B cell (primary cell): Measurements from ENCODE around the gene SPATA32. TPM values are rescaled to one million over a fixed set of nuclear protein-coding genes. Genes with fewer than 3 reads are reported as not detected.

Source experiments
- ATAC-seq: fragments of 200-7000 bp; cut with Tn5 transposase; one replicate; pipeline ENCODE4 v1.10.0; 2021; ENCODE audit warnings: low read depth, mild to moderate bottlenecking, moderate number of reproducible peaks, moderate library complexity
- CTCF ChIA-PET: fragments of 350-600 bp; sonication (Branson Sonifier 250); formaldehyde crosslinking; loops from one replicate; lab custom pipeline; 2021; ENCODE audit warnings: antibody characterized with exemption, inconsistent platforms; lab: Charles Lee
- POLR2A ChIA-PET: fragments of 350-600 bp; sonication (Branson Sonifier 250); formaldehyde crosslinking; loops from one replicate; lab custom pipeline; 2021; ENCODE audit warnings: antibody characterized with exemption; lab: Charles Lee
- DNase-seq: peaks from one replicate; pipeline ENCODE4 v3.0.0; 2013
- H2AFZ ChIP-seq: 2 replicates; pipeline ENCODE4 v1.6.1; 2012; ENCODE audit warnings: mild to moderate bottlenecking, low read depth, low read length; ENCODE audit not compliant: insufficient read depth, poor library complexity, severe bottlenecking
- H3K27ac ChIP-seq, 2 donors: 1 replicate in 1 of 2; 2 replicates in 1 of 2; pipeline ENCODE4 v1.5.1; 2012 to 2013; ENCODE audit warnings: low read length in 2 of 2, mild to moderate bottlenecking in 2 of 2, moderate library complexity in 1 of 2
- H3K27me3 ChIP-seq, 4 experiments: fragments of 200-600 bp in 1 of 4; sonication (generic) in 1 of 4; replicated peaks in 1 of 4; 1 replicate in 2 of 4; 2 replicates in 2 of 4; pipeline versions ENCODE4 v1.6.1 to v1.7.0; 2013 to 2016; ENCODE audit warnings: low read length in 3 of 4, mild to moderate bottlenecking in 2 of 4, mixed read lengths in 1 of 4, moderate library complexity in 1 of 4; ENCODE audit not compliant: insufficient read depth in 4 of 4, control insufficient read depth in 3 of 4; ENCODE audit errors: control extremely low read depth in 1 of 4
- H3K36me3 ChIP-seq, 2 experiments: replicated peaks in 1 of 2; 1 replicate in 1 of 2; 2 replicates in 1 of 2; pipeline versions ENCODE4 v1.6.1 to v1.7.1; 2013; ENCODE audit warnings: low read length in 1 of 2; ENCODE audit not compliant: insufficient read depth in 2 of 2, control insufficient read depth in 1 of 2; ENCODE audit errors: control extremely low read depth in 1 of 2, extremely low read depth in 1 of 2
- H3K4me1 ChIP-seq, 2 donors: fragments of 200-600 bp in 1 of 2; sonication (generic) in 1 of 2; 1 replicate in 1 of 2; 2 replicates in 1 of 2; pipeline versions ENCODE4 v1.5.1 to v1.6.1; 2013 to 2017; ENCODE audit warnings: low read length in 2 of 2; ENCODE audit not compliant: control insufficient read depth in 2 of 2, insufficient read depth in 2 of 2
- H3K4me2 ChIP-seq: replicated peaks from 2 replicates; pipeline ENCODE3; 2012; ENCODE audit warnings: mild to moderate bottlenecking, low read depth, low read length; ENCODE audit not compliant: poor library complexity, severe bottlenecking
- H3K4me3 ChIP-seq, 5 experiments: fragments of 200-600 bp in 1 of 5; sonication (generic) in 1 of 5; 1 replicate in 3 of 5; 2 replicates in 2 of 5; pipeline versions ENCODE4 v1.5.1 to v1.7.0; 2011 to 2016; ENCODE audit warnings: low read length in 4 of 5, mild to moderate bottlenecking in 4 of 5, low read depth in 2 of 5, control low read depth in 1 of 5, moderate library complexity in 1 of 5; ENCODE audit not compliant: insufficient read depth in 1 of 5; ENCODE audit errors: control extremely low read depth in 1 of 5, extremely low read depth in 1 of 5
- H3K79me2 ChIP-seq: fragments of 200-600 bp; sonication (generic); one replicate; pipeline ENCODE4 v1.6.0; 2016; ENCODE audit warnings: low read length; ENCODE audit not compliant: control insufficient read depth, insufficient read depth
- H3K9ac ChIP-seq: fragments of 200-600 bp; sonication (generic); 2 replicates; pipeline ENCODE4 v1.6.1; 2017; ENCODE audit warnings: mild to moderate bottlenecking, low read length, moderate library complexity
- H3K9me3 ChIP-seq, 3 donors: one replicate each; pipeline versions ENCODE4 v1.6.1 to v1.7.1; 2013; ENCODE audit warnings: low read length in 2 of 3; ENCODE audit not compliant: control insufficient read depth in 2 of 3, insufficient read depth in 1 of 3; ENCODE audit errors: control extremely low read depth in 1 of 3
- H4K20me1 ChIP-seq: 2 replicates; pipeline ENCODE4 v1.6.0; 2012; ENCODE audit warnings: mild to moderate bottlenecking, low read length; ENCODE audit not compliant: insufficient read depth, control insufficient read depth, poor library complexity, severe bottlenecking
- H3K27ac Mint-ChIP-seq: one replicate; pipeline ENCODE4 v1.8.0; 2021; ENCODE audit warnings: mixed read lengths
- H3K27me3 Mint-ChIP-seq: one replicate; pipeline ENCODE4 v1.8.0; 2021; ENCODE audit warnings: mixed read lengths
- H3K4me1 Mint-ChIP-seq: one replicate; pipeline ENCODE4 v1.8.0; 2021; ENCODE audit warnings: mixed read lengths
- H3K4me3 Mint-ChIP-seq: one replicate; pipeline ENCODE4 v1.8.0; 2021; ENCODE audit warnings: mixed read lengths
- H3K9me3 Mint-ChIP-seq: one replicate; pipeline ENCODE4 v1.8.0; 2022; ENCODE audit warnings: mixed read lengths; ENCODE audit not compliant: insufficient read depth
- EZH2 ChIP-seq: IDR thresholded peaks from 2 replicates; pipeline ENCODE4 v1.6.1; 2012; ENCODE audit warnings: borderline replicate concordance, low read depth, mild to moderate bottlenecking, moderate library complexity, low read length; ENCODE audit not compliant: insufficient read depth, poor library complexity, severe bottlenecking
- WGBS: methylation state at CpG from one replicate; pipeline ENCODE4 v1.1.5; 2013; ENCODE audit warnings: missing lambda C conversion rate; ENCODE audit not compliant: insufficient coverage; 5-methylcytosine and 5-hydroxymethylcytosine counted together
- intact Hi-C: fragments of 100-400 bp; cut with micrococcal nuclease; formaldehyde crosslinking; loops from one replicate; pipeline ENCODE4 v1.10.0; 2022
- polyA plus RNA-seq: library from polyadenylated mRNA; depleted of rRNA; stranded (reverse); fragments of >200 nt; gene quantifications from 2 replicates; pipeline ENCODE4 v1.2.3, GENCODE V29; 2012
- total RNA-seq, 2 donors: library from RNA; stranded (reverse); fragments of 120-200 nt in 1 of 2; gene quantifications; 1 replicate in 1 of 2; 2 replicates in 1 of 2; pipeline versions ENCODE4 v1.2.3 to v1.2.4, GENCODE V29; 2013 to 2022
- TF ChIP-seq, protein P1 (sequence below): fragments of 200-600 bp; IDR thresholded peaks from one replicate; pipeline ENCODE4 v1.8.0; 2022; ENCODE audit warnings: antibody characterized with exemption, mild to moderate bottlenecking

Gene SPATA32
- total and polyA plus RNA-seq, 2 donors (not counting 1 experiment from before 2014, with no cell fraction given) = 0.12 to 0.52 TPM

DNA sequence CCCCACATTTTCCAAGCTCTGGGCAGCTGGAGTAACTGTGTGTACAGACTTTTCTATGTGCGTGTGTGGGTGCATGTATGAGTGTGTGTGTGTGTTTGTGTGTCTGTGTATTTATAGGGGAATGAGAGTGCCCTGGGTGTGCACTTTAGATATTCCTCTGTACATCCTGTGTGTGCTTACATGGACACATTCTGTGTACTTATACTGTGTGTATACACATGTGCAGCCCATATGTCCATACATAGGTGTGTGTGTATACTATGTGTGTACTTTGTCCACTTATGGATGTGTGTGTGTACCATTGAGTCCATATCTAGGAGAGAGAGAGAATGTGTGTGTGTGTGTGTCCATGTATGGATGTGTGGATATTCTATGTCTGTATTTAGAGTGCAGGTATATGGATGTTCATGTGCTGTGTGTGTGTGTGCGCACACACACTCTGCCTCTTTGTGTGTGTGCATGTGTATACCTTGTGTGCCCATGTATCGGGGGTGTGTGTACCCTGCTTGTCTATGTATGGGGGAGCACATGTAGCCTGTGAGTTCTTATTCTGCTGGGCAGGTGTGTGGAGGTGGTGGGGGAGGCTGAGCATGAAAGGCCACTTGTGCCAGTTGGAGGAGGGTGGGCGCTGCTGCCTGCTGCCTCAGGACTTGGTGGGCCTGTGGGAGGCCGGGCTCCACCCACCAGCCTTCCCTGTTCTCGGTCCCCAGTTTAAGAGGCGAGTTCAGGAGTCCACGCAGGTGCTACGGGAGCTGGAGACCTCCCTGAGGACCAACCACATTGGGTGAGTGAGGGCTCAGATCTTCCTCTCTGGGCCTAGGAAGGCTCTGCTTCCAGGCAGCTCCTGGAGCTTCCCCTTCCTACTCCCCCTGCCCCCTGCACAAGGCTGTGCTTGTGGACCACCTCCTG, 29.1 kb downstream of the SPATA32 start:
- Mint-ChIP-seq H3K9me3 (no peaks in the 10 kb centered on the region), H3K4me1 (peaks cover 76% of the 10 kb centered on the region), H3K27ac (peak overlapping the region; percentile 99), H3K27me3 (no peaks in the 10 kb centered on the region), H3K4me3 (peak overlapping the region; percentile 60)
- ATAC-seq = no peak
- WGBS = 87% methylated on average over 9 of the region's 9 CpGs
- Histone ChIP-seq H3K9me3 (no peaks in the 10 kb centered on the region), H3K4me1 (peaks cover 47 to 74% of the 10 kb centered on the region in 2 donors), H3K79me2 (peaks cover 73% of the 10 kb centered on the region), H3K4me2 (no peak overlapping the region), H2AFZ (no peak overlapping the region), H3K4me3 (no peak overlapping the region), H3K27ac (peak overlapping the region in 1 of 2 donors; percentile 100), H3K36me3 (peaks cover 3 to 70% of the 10 kb centered on the region in 2 experiments), H3K9ac (no peak overlapping the region), H4K20me1 (peaks cover 63% of the 10 kb centered on the region), H3K27me3 (no peaks in the 10 kb centered on the region)
- no peak for TF ChIP-seq EZH2
- TF ChIP-seq, protein P1, sequence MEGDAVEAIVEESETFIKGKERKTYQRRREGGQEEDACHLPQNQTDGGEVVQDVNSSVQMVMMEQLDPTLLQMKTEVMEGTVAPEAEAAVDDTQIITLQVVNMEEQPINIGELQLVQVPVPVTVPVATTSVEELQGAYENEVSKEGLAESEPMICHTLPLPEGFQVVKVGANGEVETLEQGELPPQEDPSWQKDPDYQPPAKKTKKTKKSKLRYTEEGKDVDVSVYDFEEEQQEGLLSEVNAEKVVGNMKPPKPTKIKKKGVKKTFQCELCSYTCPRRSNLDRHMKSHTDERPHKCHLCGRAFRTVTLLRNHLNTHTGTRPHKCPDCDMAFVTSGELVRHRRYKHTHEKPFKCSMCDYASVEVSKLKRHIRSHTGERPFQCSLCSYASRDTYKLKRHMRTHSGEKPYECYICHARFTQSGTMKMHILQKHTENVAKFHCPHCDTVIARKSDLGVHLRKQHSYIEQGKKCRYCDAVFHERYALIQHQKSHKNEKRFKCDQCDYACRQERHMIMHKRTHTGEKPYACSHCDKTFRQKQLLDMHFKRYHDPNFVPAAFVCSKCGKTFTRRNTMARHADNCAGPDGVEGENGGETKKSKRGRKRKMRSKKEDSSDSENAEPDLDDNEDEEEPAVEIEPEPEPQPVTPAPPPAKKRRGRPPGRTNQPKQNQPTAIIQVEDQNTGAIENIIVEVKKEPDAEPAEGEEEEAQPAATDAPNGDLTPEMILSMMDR = no peak
- CTCF ChIA-PET = interaction anchor here (0.8 to 24.6 kb wide), 8 partner anchors 12 to 153 kb away, joined by 3 to 737 read pairs (median 6); partner anchors contain the start of genes FMNL1, HEXIM1 and HEXIM2
- intact Hi-C loops = no loop called here
- peak; percentile 13 for DNase-seq
- POLR2A ChIA-PET = interaction anchor here (9.9 kb wide), 1 partner anchor 12 kb away, joined by 149 read pairs; the partner anchor contains the start of gene FMNL1
